Right cardiac atrium (tissue), 5 donors: ENCODE data around the gene CP. TPM values are rescaled to one million over a fixed set of nuclear protein-coding genes. Genes with fewer than 3 reads are reported as not detected.

Experiments used
- ATAC-seq, 2 donors: fragments of 200-7000 bp; cut with Tn5 transposase; one replicate each; pipeline versions ENCODE4 v1.8.0 to v1.9.1; 2020; ENCODE audit warnings: moderate library complexity in 2 of 2, mild to moderate bottlenecking in 1 of 2
- DNase-seq, 3 donors: peaks; one replicate each; pipeline ENCODE4 v3.0.0-alpha.2; 2020
- H3K27ac ChIP-seq: one replicate; pipeline ENCODE4 v1.5.1; 2013; ENCODE audit warnings: mild to moderate bottlenecking, low read length, control low read depth, moderate library complexity
- H3K27me3 ChIP-seq: one replicate; pipeline ENCODE4 v1.6.1; 2013; ENCODE audit not compliant: control insufficient read depth, insufficient read depth
- H3K4me1 ChIP-seq: one replicate; pipeline ENCODE4 v1.6.1; 2013; ENCODE audit warnings: low read length; ENCODE audit not compliant: control insufficient read depth, insufficient read depth
- H3K4me3 ChIP-seq: one replicate; pipeline ENCODE4 v1.5.1; 2013; ENCODE audit warnings: low read length, control low read depth
- H3K9me3 ChIP-seq: one replicate; pipeline ENCODE4 v1.6.1; 2013; ENCODE audit warnings: low read length; ENCODE audit not compliant: control insufficient read depth
- WGBS: extraction: QIAGEN DNeasy Blood & Tissue Kit; methylation state at CpG from one replicate; pipeline ENCODE4 v1.1.7; 2013; 5-methylcytosine and 5-hydroxymethylcytosine counted together
- intact Hi-C, 4 donors: fragments of 100-400 bp; cut with DNase I; formaldehyde crosslinking; loops; one replicate each; pipeline versions ENCODE4 v1.11.0 to v1.14.0; 2022 to 2023
- polyA plus RNA-seq: library from polyadenylated mRNA; stranded (reverse); fragments of 200-250 nt; gene quantifications from one replicate; pipeline ENCODE4 v1.2.3, GENCODE V29; 2013
- total RNA-seq, 4 donors: library from RNA; stranded (reverse); fragmentation: NEBNext Ultra II Directional; extraction: Animal tissue kit (Norgen Biotek cat#: 25700); gene quantifications; one replicate each; pipeline ENCODE4 v1.2.1, GENCODE V29; 2021
- donor health status: healthy with polysubstance abuse.
- donor health status: DM: no; HTN: yes; CAD: no.
- donor health status: DM: no; HTN: no; CAD: no.
- donor health status: DM: no; HTN: yes; CAD: no; lungs with severe emphysema.
- donor health status: DM: yes; HTN: yes; CAD: no.

CP gene
- total and polyA plus RNA-seq, 5 donors = 11.0 to 31.2 (median 24.5) TPM

DNA sequence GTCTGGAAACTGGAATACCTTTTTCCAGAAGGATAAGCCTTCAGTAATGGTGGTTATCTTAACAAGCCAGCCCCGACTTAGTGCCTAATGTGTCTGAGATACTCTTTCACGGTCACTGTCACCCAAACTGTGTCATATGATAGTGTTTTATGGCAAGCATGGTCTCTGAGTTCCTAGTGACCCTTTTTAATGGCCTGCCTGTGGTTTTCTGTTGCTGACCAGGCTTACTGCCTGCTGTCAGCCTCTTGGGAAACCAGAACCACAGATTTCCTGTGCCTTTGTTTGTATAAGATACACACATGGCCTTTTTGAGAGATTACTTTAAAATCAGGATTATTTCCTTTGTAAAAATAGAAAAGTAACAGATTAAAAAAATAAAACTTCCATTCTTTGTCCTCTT is 69.8 kb downstream of the CP start:
- Histone ChIP-seq H3K4me3 (no peak overlapping the region), H3K4me1 (no peaks in the 10 kb centered on the region), H3K27me3 (no peaks in the 10 kb centered on the region), H3K27ac (no peak overlapping the region), H3K9me3 (no peaks in the 10 kb centered on the region)
- no peak for DNase-seq
- intact Hi-C loops = no loop called here
- peak; percentile 56 to 81 for ATAC-seq
- WGBS = 59% methylated on average over 2 of the region's 2 CpGs

GRCh38 chr3:149150436-149150835 is 71.2 kb downstream of the CP start:
- Histone ChIP-seq H3K4me3 (no peak overlapping the region), H3K4me1 (no peaks in the 10 kb centered on the region), H3K27me3 (no peaks in the 10 kb centered on the region), H3K9me3 (no peaks in the 10 kb centered on the region), H3K27ac (no peak overlapping the region)
- peak in 1 of 2 donors; percentile 11 for ATAC-seq
- no peak for DNase-seq
- 98% methylated on average over 6 of the region's 6 CpGs for WGBS
- intact Hi-C loops = no loop called here

DNA sequence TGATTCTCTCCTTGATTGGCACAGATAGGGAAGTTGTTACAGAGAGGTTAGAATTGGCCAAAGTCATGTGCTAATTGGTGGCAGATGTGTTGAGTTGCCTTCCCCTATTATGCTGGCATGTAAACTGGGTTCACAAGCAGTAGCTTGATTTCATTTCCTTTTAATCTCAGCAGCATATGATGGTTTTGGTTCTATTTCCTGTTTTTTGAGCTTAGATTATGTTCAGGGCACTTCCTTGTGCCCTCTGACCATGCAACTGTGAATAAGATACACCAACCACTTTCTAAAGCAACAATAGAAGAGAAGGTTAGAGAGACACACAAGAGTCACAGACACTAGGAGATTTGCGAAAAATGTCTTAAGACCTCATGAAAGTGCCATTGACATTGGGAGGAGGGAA is 75.7 kb downstream of the CP start:
- no peaks in the 10 kb centered on the region for H3K27me3 ChIP-seq
- H3K9me3 ChIP-seq = no peaks in the 10 kb centered on the region
- no peaks in the 10 kb centered on the region for H3K4me1 ChIP-seq
- ATAC-seq = peak; percentile 57 to 59
- no peak overlapping the region for H3K4me3 ChIP-seq
- intact Hi-C loops = no loop called here
- no peak for DNase-seq
- H3K27ac ChIP-seq = no peak overlapping the region
- 93% methylated on average over 1 of the region's 1 CpG for WGBS

DNA sequence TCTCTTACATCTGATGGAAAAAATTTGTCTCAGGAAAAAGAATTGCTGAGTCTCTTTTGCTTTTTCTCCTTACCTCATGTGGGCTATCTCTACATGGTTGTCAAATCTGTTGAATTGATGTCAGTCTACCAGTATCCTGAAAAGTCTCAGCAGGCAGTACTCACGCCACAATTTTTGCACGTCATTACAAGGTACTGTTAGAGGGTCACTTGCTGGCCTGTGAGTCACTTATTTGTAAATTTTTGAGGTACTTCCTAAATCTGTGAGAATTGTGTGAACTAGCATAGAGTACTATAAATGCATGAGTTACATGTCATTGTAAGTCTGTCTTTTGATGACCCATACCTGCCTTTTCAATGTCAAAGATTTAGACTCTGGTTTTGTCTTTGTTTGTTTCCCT is 76.3 kb downstream of the CP start:
- intact Hi-C loops = no loop called here
- WGBS = 81% methylated on average over 2 of the region's 2 CpGs

GRCh38 chr3:149142682-149143081 is 78.9 kb downstream of the CP start:
- 80% methylated on average over 4 of the region's 4 CpGs for WGBS
- Histone ChIP-seq H3K4me1 (no peaks in the 10 kb centered on the region), H3K27me3 (no peaks in the 10 kb centered on the region), H3K9me3 (no peaks in the 10 kb centered on the region), H3K27ac (no peak overlapping the region), H3K4me3 (no peak overlapping the region)
- intact Hi-C loops = no loop called here
- DNase-seq (no peak), ATAC-seq (no peak)

More for the DNA sequence above, 76.3 kb downstream of the CP start:
- no peaks in the 10 kb centered on the region for H3K27me3 ChIP-seq
- ATAC-seq (peak in 1 of 2 donors; percentile 35), DNase-seq (no peak)
- no peak overlapping the region for H3K4me3 ChIP-seq
- H3K27ac ChIP-seq = no peak overlapping the region
- no peaks in the 10 kb centered on the region for H3K9me3 ChIP-seq
- no peaks in the 10 kb centered on the region for H3K4me1 ChIP-seq

DNA sequence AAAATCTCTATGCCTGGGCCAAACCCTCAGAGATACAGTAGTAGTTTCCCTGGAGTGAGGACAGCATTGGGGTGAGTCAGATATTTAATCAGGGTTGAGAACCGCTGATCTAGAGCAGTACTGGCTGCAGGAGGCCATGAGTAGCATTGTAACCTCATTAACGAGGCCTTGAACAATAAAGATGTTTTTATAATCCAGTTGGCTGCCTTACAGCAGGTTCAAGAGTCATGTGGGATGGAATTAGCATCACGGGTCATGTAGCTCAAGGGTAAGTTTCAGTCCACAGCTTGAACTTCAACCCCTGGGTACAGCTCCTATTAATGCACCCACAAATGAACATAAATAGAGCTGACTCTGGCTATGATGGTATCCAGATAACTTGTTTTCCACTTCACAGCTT is 87.1 kb downstream of the CP start:
- H3K27me3 ChIP-seq = no peaks in the 10 kb centered on the region
- H3K9me3 ChIP-seq = no peaks in the 10 kb centered on the region
- intact Hi-C loops = no loop called here
- WGBS = 62% methylated on average over 3 of the region's 3 CpGs
- no peak overlapping the region for H3K27ac ChIP-seq
- no peaks in the 10 kb centered on the region for H3K4me1 ChIP-seq
- ATAC-seq (no peak), DNase-seq (no peak)
- no peak overlapping the region for H3K4me3 ChIP-seq

- ATAC-seq (no peak), DNase-seq (no peak)
- peak overlapping the region; percentile 9 for H3K4me3 ChIP-seq
- no peak overlapping the region for H3K27ac ChIP-seq
- H3K9me3 ChIP-seq = no peaks in the 10 kb centered on the region
- H3K27me3 ChIP-seq = no peaks in the 10 kb centered on the region
- H3K4me1 ChIP-seq = no peaks in the 10 kb centered on the region
- intact Hi-C loops = no loop called here
- 27% methylated on average over 4 of the region's 4 CpGs for WGBS
Measured at GRCh38 chr3:149131589-149131988, 90.0 kb downstream of the CP start.

GRCh38 chr3:149129326-149130205 is 92.1 kb downstream of the CP start, which contains the start of gene HPS3:
TSS of gene HPS3 (plus strand) at chr3:149129638. CDS start at chr3:149129724, 86 bp downstream.
- no peaks in the 10 kb centered on the region for H3K4me1 ChIP-seq
- DNase-seq (peak; percentile 94 to 98 (median 97)), ATAC-seq (peak; percentile 99)
- WGBS = under 1% methylated on average over 84 of the region's 84 CpGs
- H3K27ac ChIP-seq = peak within 1 kb of the TSS; percentile 78
- H3K27me3 ChIP-seq = no peaks in the 10 kb centered on the region
- H3K9me3 ChIP-seq = no peaks in the 10 kb centered on the region
- intact Hi-C loops = loop anchor here in 3 of 4 donors (5.0 to 10.0 kb wide), 3 partner anchors 143 to 355 kb away; no protein-coding TSS in a partner anchor
- peak within 1 kb of the TSS; percentile 87 for H3K4me3 ChIP-seq

- H3K9me3 ChIP-seq = no peaks in the 10 kb centered on the region
- intact Hi-C loops = loop anchor here in 3 of 4 donors (5.0 to 10.0 kb wide), 3 partner anchors 143 to 356 kb away; no protein-coding TSS in a partner anchor
- no peaks in the 10 kb centered on the region for H3K4me1 ChIP-seq
- ATAC-seq (no peak), DNase-seq (no peak)
- no peak overlapping the region for H3K27ac ChIP-seq
- H3K27me3 ChIP-seq = no peaks in the 10 kb centered on the region
- peak overlapping the region; percentile 87 for H3K4me3 ChIP-seq
- WGBS = 9% methylated on average over 4 of the region's 4 CpGs
Measured at GRCh38 chr3:149128821-149129220, 92.8 kb downstream of the CP start.

DNA sequence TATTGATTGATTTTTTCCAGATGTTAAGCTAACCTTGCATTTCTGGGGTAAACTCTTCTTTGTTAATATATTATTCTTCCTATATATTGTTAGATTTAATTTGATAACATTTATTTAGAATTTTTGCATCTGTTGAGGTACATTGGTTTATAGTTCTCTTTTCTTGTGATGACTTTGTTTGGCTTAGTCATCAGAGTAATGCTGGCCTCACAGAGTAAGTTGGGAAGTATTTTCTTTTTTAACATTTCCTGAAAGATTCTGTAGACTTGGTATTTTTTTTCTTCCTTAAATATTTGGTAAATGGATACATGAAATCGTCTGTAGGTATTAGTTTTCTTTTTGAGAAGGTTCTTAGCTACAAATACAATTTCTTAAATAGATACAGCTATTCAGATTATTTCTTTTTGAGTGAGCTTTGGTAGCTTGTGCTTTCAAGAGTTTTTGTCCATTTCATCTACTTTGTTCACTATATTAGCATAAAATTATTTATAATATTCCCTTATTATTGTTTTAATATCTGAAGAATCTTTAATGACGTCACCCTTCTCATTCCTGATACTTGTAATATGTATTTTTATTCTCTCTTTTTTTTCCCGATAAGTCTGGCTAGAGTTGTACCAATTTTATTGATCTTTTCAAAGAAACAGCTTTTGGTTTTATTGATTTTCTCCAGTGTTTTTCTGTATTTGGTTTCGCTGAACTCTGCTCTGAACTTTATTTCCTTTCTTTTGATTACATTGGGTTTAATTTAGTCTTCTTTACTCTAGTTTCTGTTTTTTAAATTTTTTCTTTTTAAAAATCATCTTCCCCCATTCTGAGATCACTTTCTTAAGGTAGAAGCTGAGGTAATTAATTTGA is 98.7 kb downstream of the CP start:
- WGBS = 87% methylated on average over 4 of the region's 4 CpGs
- no peaks in the 10 kb centered on the region for H3K27me3 ChIP-seq
- ATAC-seq = no peak
- H3K4me3 ChIP-seq = no peak overlapping the region
- H3K4me1 ChIP-seq = no peaks in the 10 kb centered on the region
- no peaks in the 10 kb centered on the region for H3K9me3 ChIP-seq
- no peak for DNase-seq
- intact Hi-C loops = loop anchor here in 3 of 4 donors (5.0 to 10.0 kb wide), 3 partner anchors 149 to 362 kb away; no protein-coding TSS in a partner anchor
- H3K27ac ChIP-seq = no peak overlapping the region
